CD14-positive monocyte (primary cell): ENCODE measurements around the gene RNF152. TPM values are rescaled to one million over a fixed set of nuclear protein-coding genes. Genes with fewer than 3 reads are reported as not detected.

ENCODE experiments used
- DNase-seq, 3 donors: peaks; one replicate each; pipeline ENCODE4 v3.0.0-alpha.2; 2011 to 2022
- H2AFZ ChIP-seq: 2 replicates; pipeline ENCODE4 v1.6.0; 2012; ENCODE audit warnings: mild to moderate bottlenecking, low read depth, low read length, inconsistent platforms; ENCODE audit not compliant: insufficient read depth, poor library complexity, severe bottlenecking
- H3K27ac ChIP-seq, 2 donors: 1 replicate in 1 of 2; 2 replicates in 1 of 2; pipeline ENCODE4 v1.5.1; 2012 to 2013; ENCODE audit warnings: low read length in 2 of 2, control low read depth in 1 of 2, inconsistent platforms in 1 of 2, low read depth in 1 of 2, mild to moderate bottlenecking in 1 of 2
- H3K27me3 ChIP-seq, 2 donors: one replicate each; pipeline versions ENCODE4 v1.6.0 to v1.6.1; 2011 to 2013; ENCODE audit warnings: low read length in 2 of 2; ENCODE audit not compliant: control insufficient read depth in 2 of 2, insufficient read depth in 2 of 2
- H3K36me3 ChIP-seq, 2 donors: replicated peaks in 1 of 2; 1 replicate in 1 of 2; 2 replicates in 1 of 2; pipeline versions ENCODE4 v1.5.1 to v1.6.1; 2012 to 2013; ENCODE audit warnings: low read length in 2 of 2, control low read depth in 1 of 2, inconsistent platforms in 1 of 2, mild to moderate bottlenecking in 1 of 2; ENCODE audit not compliant: insufficient read depth in 2 of 2, control insufficient read depth in 1 of 2
- H3K4me1 ChIP-seq, 2 donors: 1 replicate in 1 of 2; 2 replicates in 1 of 2; pipeline versions ENCODE4 v1.5.1 to v1.6.1; 2012 to 2013; ENCODE audit warnings: low read length in 2 of 2, control low read depth in 1 of 2, inconsistent platforms in 1 of 2, mild to moderate bottlenecking in 1 of 2, moderate library complexity in 1 of 2; ENCODE audit not compliant: insufficient read depth in 2 of 2, control insufficient read depth in 1 of 2
- H3K4me2 ChIP-seq: replicated peaks from 2 replicates; pipeline ENCODE3; 2012; ENCODE audit warnings: low read length, moderate library complexity, mild to moderate bottlenecking; ENCODE audit not compliant: poor library complexity, severe bottlenecking; ENCODE audit errors: extremely low read depth
- H3K4me3 ChIP-seq, 3 experiments: fragments of 200-600 bp in 1 of 3; sonication (generic) in 1 of 3; replicated peaks in 1 of 3; 1 replicate in 2 of 3; 2 replicates in 1 of 3; pipeline ENCODE4 v1.5.1; 2011 to 2013; ENCODE audit warnings: low read length in 3 of 3, mild to moderate bottlenecking in 3 of 3, control low read depth in 2 of 3, low read depth in 2 of 3, inconsistent platforms in 1 of 3, moderate library complexity in 1 of 3
- H3K79me2 ChIP-seq: 2 replicates; pipeline ENCODE4 v1.6.0; 2012; ENCODE audit warnings: mild to moderate bottlenecking, control low read depth, inconsistent platforms, low read length, moderate library complexity; ENCODE audit not compliant: insufficient read depth
- H3K9ac ChIP-seq: 2 replicates; pipeline ENCODE4 v1.6.0; 2017; ENCODE audit warnings: low read length, mild to moderate bottlenecking; ENCODE audit not compliant: insufficient read depth, poor library complexity, severe bottlenecking
- H3K9me3 ChIP-seq, 2 donors: replicated peaks in 1 of 2; 1 replicate in 1 of 2; 2 replicates in 1 of 2; pipeline versions ENCODE4 v1.5.1 to v1.6.1; 2012 to 2013; ENCODE audit warnings: low read length in 2 of 2, control low read depth in 1 of 2; ENCODE audit not compliant: control insufficient read depth in 1 of 2, insufficient read depth in 1 of 2
- H4K20me1 ChIP-seq: 2 replicates; pipeline ENCODE4 v1.6.0; 2012; ENCODE audit warnings: mild to moderate bottlenecking, low read length, control low read depth, moderate library complexity; ENCODE audit not compliant: insufficient read depth
- H3K27ac Mint-ChIP-seq, 7 donors: one replicate each; pipeline ENCODE4 v1.8.0; 2020; ENCODE audit warnings: mild to moderate bottlenecking in 7 of 7, mixed read lengths in 7 of 7, moderate library complexity in 6 of 7, inconsistent platforms in 2 of 7
- H3K27me3 Mint-ChIP-seq, 3 donors: one replicate each; pipeline ENCODE4 v1.8.0; 2021 to 2022; ENCODE audit warnings: low read depth in 3 of 3, mild to moderate bottlenecking in 3 of 3, mixed read lengths in 3 of 3, moderate library complexity in 3 of 3, inconsistent platforms in 1 of 3
- H3K36me3 Mint-ChIP-seq, 2 donors: one replicate each; pipeline ENCODE4 v1.8.0; 2020; ENCODE audit warnings: mixed read lengths in 2 of 2, inconsistent platforms in 1 of 2, mild to moderate bottlenecking in 1 of 2
- H3K4me1 Mint-ChIP-seq: one replicate; pipeline ENCODE4 v1.8.0; 2020; ENCODE audit warnings: mild to moderate bottlenecking, mixed read lengths
- H3K4me3 Mint-ChIP-seq, 2 donors: one replicate each; pipeline ENCODE4 v1.8.0; 2020; ENCODE audit warnings: mild to moderate bottlenecking in 2 of 2, mixed read lengths in 2 of 2, moderate library complexity in 1 of 2
- H3K9me3 Mint-ChIP-seq, 7 donors: one replicate each; pipeline ENCODE4 v1.8.0; 2020 to 2022; ENCODE audit warnings: mixed read lengths in 7 of 7, mild to moderate bottlenecking in 6 of 7, moderate library complexity in 6 of 7, inconsistent platforms in 2 of 7
- WGBS: methylation state at CpG from one replicate; pipeline ENCODE4 v1.1.5; 2013; ENCODE audit warnings: missing lambda C conversion rate; ENCODE audit not compliant: insufficient coverage; 5-methylcytosine and 5-hydroxymethylcytosine counted together
- intact Hi-C, 2 donors: fragments of 100-400 bp; cut with micrococcal nuclease; formaldehyde crosslinking; loops; one replicate each; pipeline versions ENCODE4 v1.15.0 to v1.15.1; 2023
- polyA plus RNA-seq, 3 donors: library from polyadenylated mRNA; depleted of rRNA in 1 of 3; unstranded in 2 of 3; stranded (reverse) in 1 of 3; fragments of 300-500 nt in 2 of 3; fragments of >200 nt in 1 of 3; fragmentation: Illumina TruSeq in 2 of 3; gene quantifications; 1 replicate in 2 of 3; 2 replicates in 1 of 3; pipeline ENCODE4 v1.2.3, GENCODE V29; 2012 to 2021
- TF ChIP-seq, protein P1 (sequence below): fragments of 200-600 bp; IDR thresholded peaks from one replicate; pipeline ENCODE4 v1.8.0; 2022; ENCODE audit warnings: antibody characterized with exemption, mild to moderate bottlenecking

RNF152 gene
- polyA plus RNA-seq, 3 donors = 0.03 to 0.54 (median 0.45) TPM

DNA sequence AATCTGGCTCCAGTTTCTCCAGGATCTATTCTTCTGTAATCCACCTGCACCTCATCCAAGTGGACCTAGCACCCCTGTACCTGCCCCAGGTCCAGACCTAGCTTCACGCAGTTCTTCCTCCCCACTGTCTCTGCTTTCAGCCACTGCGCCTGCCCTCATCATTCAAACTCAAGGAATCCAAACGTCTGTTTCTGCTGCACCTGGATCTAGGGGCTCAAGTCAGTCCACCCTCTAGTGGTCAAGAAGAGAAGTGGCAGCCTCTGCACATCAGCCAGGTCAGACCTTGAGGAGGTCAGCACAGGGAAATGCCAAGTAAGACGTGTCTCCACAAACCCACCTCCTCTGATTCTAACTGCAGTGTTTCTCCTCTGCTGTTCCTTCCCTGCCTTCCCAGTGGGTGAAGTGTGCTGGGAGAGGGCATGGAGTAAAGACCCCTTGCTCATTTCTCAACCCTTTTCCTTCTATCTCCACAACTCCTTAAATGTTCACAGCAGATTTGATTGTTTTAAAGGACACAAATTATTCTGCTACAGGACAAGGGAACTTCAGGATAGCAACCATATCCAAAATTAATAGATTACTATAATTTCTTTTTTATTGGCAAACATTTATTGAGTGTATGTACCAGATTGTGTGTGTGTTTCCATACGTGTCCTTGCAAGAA lies 8.6 kb upstream of the RNF152 start:
- Mint-ChIP-seq H3K4me1 (peaks cover 3% of the 10 kb centered on the region), H3K27ac (no peak overlapping the region), H3K27me3 (peaks cover 37 to 55% (median 38%) of the 10 kb centered on the region in 3 donors), H3K9me3 (peaks cover 0 to 6% (median 0%) of the 10 kb centered on the region in 7 donors), H3K36me3 (no peaks in the 10 kb centered on the region), H3K4me3 (peak overlapping the region in 1 of 2 donors; percentile 56)
- Histone ChIP-seq H4K20me1 (no peaks in the 10 kb centered on the region), H3K79me2 (no peaks in the 10 kb centered on the region), H3K4me3 (no peak overlapping the region), H3K4me2 (no peak overlapping the region), H2AFZ (no peak overlapping the region), H3K9ac (no peak overlapping the region), H3K27ac (no peak overlapping the region), H3K9me3 (peaks cover 0 to 4% of the 10 kb centered on the region in 2 donors), H3K4me1 (no peaks in the 10 kb centered on the region), H3K27me3 (peaks cover 21 to 31% of the 10 kb centered on the region in 2 donors), H3K36me3 (no peaks in the 10 kb centered on the region)
- TF ChIP-seq, protein P1, sequence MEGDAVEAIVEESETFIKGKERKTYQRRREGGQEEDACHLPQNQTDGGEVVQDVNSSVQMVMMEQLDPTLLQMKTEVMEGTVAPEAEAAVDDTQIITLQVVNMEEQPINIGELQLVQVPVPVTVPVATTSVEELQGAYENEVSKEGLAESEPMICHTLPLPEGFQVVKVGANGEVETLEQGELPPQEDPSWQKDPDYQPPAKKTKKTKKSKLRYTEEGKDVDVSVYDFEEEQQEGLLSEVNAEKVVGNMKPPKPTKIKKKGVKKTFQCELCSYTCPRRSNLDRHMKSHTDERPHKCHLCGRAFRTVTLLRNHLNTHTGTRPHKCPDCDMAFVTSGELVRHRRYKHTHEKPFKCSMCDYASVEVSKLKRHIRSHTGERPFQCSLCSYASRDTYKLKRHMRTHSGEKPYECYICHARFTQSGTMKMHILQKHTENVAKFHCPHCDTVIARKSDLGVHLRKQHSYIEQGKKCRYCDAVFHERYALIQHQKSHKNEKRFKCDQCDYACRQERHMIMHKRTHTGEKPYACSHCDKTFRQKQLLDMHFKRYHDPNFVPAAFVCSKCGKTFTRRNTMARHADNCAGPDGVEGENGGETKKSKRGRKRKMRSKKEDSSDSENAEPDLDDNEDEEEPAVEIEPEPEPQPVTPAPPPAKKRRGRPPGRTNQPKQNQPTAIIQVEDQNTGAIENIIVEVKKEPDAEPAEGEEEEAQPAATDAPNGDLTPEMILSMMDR = peak; percentile 92
- DNase-seq = peak; percentile 25 to 55 (median 41)
- 4% methylated on average over 3 of the region's 5 CpGs for WGBS
- intact Hi-C loops = loop anchor here in 1 of 2 donors (5.0 kb wide), 1 partner anchor 264 kb away; no protein-coding TSS in a partner anchor

DNA sequence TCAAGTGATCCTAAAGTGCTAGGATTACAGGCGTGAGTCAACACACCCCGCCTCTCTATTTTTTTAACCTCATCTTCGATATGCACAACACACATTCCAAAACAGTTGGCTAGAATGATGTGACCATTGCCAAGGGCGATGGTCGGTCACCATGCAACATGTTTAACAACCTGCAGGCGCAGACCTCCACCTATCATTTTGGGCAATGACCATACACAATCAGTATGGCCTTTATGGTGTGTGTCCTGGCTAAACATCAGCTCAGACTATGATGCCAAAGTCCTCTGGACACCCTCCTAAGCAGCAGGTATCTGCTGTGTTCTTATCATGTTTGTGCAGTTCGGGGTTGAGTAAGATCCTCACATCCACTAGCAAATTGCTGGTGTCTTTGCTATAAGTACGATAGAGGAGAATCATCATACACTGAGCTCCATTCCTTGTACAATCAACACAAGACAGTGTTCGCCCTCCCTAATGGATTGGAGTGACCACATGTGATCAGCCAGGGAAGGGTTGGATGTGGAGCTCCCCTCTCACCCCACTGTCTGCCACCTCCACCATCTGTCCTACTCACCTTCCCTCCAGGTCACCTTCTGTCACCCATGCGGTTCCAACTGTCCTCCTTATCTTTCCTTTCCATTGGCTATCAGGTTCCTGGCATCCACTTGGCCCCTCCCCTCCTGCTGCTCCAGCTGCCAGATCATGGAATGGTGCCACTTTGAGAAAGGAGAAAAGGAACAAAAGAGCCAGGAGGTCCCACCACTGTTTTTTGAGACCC lies 7.9 kb upstream of the RNF152 start:
- TF ChIP-seq, protein P1 = no peak
- peaks cover 0 to 4% of the 10 kb centered on the region in 2 donors for H3K9me3 ChIP-seq
- Mint-ChIP-seq H3K4me3 (peak overlapping the region in 1 of 2 donors; percentile 55), H3K4me1 (peaks cover 3% of the 10 kb centered on the region), H3K9me3 (peaks cover 0 to 6% (median 0%) of the 10 kb centered on the region in 7 donors), H3K27me3 (peaks cover 42 to 58% (median 42%) of the 10 kb centered on the region in 3 donors), H3K36me3 (no peaks in the 10 kb centered on the region), H3K27ac (peak overlapping the region in 1 of 7 donors; percentile 36)
- H3K36me3 ChIP-seq = no peaks in the 10 kb centered on the region
- H3K9ac ChIP-seq = no peak overlapping the region
- no peak overlapping the region for H3K4me2 ChIP-seq
- H2AFZ ChIP-seq = no peak overlapping the region
- H3K4me1 ChIP-seq = no peaks in the 10 kb centered on the region
- no peak overlapping the region for H3K27ac ChIP-seq
- H3K79me2 ChIP-seq = no peaks in the 10 kb centered on the region
- intact Hi-C loops = loop anchor here in 1 of 2 donors (5.0 kb wide), 1 partner anchor 263 kb away; no protein-coding TSS in a partner anchor
- no peaks in the 10 kb centered on the region for H4K20me1 ChIP-seq
- H3K4me3 ChIP-seq = no peak overlapping the region
- 89% methylated on average over 4 of the region's 10 CpGs for WGBS
- H3K27me3 ChIP-seq = peaks cover 29 to 36% of the 10 kb centered on the region in 2 donors
- no peak for DNase-seq
